WTC11 (cell line): ENCODE results near the gene FBLN5. TPM values are rescaled to one million over a fixed set of nuclear protein-coding genes. Genes with fewer than 3 reads are reported as not detected.

Source experiments
- ATAC-seq: fragments of 200-7000 bp; cut with Tn5 transposase; 2 replicates; pipeline ENCODE4 v1.10.0; 2021; ENCODE audit warnings: mild to moderate bottlenecking, moderate library complexity
- CTCF ChIA-PET: fragments of 300-600 bp; sonication (Branson Sonifier 250); formaldehyde crosslinking; loops from one replicate; lab custom pipeline; 2021; ENCODE audit warnings: antibody characterized with exemption; lab: Charles Lee
- POLR2A ChIA-PET: fragments of 350-600 bp; sonication (Branson Sonifier 250); formaldehyde crosslinking; loops from one replicate; lab custom pipeline; 2021; ENCODE audit warnings: antibody characterized with exemption; lab: Charles Lee
- DNase-seq: peaks from one replicate; pipeline ENCODE4 v3.0.0; 2021; ENCODE audit warnings: low spot score
- H3K27ac Mint-ChIP-seq: 2 replicates; pipeline ENCODE4 v1.8.0; 2021; ENCODE audit warnings: mixed read lengths
- H3K27me3 Mint-ChIP-seq: 2 replicates; pipeline ENCODE4 v1.8.0; 2021; ENCODE audit warnings: low read depth, mild to moderate bottlenecking, moderate library complexity, mixed read lengths
- H3K36me3 Mint-ChIP-seq: 2 replicates; pipeline ENCODE4 v1.8.0; 2021; ENCODE audit warnings: mixed read lengths
- H3K4me1 Mint-ChIP-seq: 2 replicates; pipeline ENCODE4 v1.8.0; 2022; ENCODE audit warnings: mixed read lengths
- H3K4me3 Mint-ChIP-seq: 2 replicates; pipeline ENCODE4 v1.8.0; 2021; ENCODE audit warnings: mild to moderate bottlenecking, moderate library complexity, mixed read lengths
- H3K9me3 Mint-ChIP-seq: 2 replicates; pipeline ENCODE4 v1.8.0; 2021; ENCODE audit warnings: mixed read lengths
- ESRRA ChIP-seq: sonication (generic); formaldehyde crosslinking; IDR thresholded peaks from 2 replicates; pipeline ENCODE4 v1.8.1; 2022; ENCODE audit warnings: mild to moderate bottlenecking, missing genetic modification reagents, borderline replicate concordance
- ETV6 ChIP-seq: sonication (generic); formaldehyde crosslinking; IDR thresholded peaks from 2 replicates; pipeline ENCODE4 v1.8.1; 2022; ENCODE audit warnings: mild to moderate bottlenecking, missing genetic modification reagents
- FOXP1 ChIP-seq: sonication (generic); formaldehyde crosslinking; IDR thresholded peaks from 2 replicates; pipeline ENCODE4 v1.8.0; 2022; ENCODE audit warnings: missing genetic modification reagents, mild to moderate bottlenecking, moderate library complexity, borderline replicate concordance
- GABPB1 ChIP-seq: sonication (generic); formaldehyde crosslinking; IDR thresholded peaks from 2 replicates; pipeline ENCODE4 v1.8.1; 2023; ENCODE audit warnings: mild to moderate bottlenecking, missing genetic modification reagents
- GRHL2 ChIP-seq: fragments of 250-450 bp; sonication (Bioruptor Pico); IDR thresholded peaks from 2 replicates; pipeline ENCODE4 v1.8.0; 2022; ENCODE audit warnings: mild to moderate bottlenecking, moderate library complexity; ENCODE audit not compliant: insufficient replicate concordance, severe bottlenecking
- MXD4 ChIP-seq: fragments of 250-450 bp; sonication (Bioruptor Pico); IDR thresholded peaks from 2 replicates; pipeline ENCODE4 v1.8.0; 2021; ENCODE audit warnings: mild to moderate bottlenecking, moderate library complexity, borderline replicate concordance
- NFYB ChIP-seq: sonication (generic); formaldehyde crosslinking; conservative IDR thresholded peaks from 2 replicates; pipeline ENCODE4 v1.8.0; 2022; ENCODE audit warnings: low read depth, missing genetic modification reagents
- PRRX2 ChIP-seq: fragments of 250-450 bp; sonication (Bioruptor Pico); IDR thresholded peaks from 2 replicates; pipeline ENCODE4 v1.8.0; 2021; ENCODE audit warnings: mild to moderate bottlenecking
- ZBTB21 ChIP-seq: sonication (generic); formaldehyde crosslinking; IDR thresholded peaks from 2 replicates; pipeline ENCODE4 v1.8.1; 2023; ENCODE audit warnings: mild to moderate bottlenecking, missing genetic modification reagents, borderline replicate concordance
- ZNF138 ChIP-seq: sonication (generic); formaldehyde crosslinking; conservative IDR thresholded peaks from 2 replicates; pipeline ENCODE4 v1.8.1; 2022; ENCODE audit warnings: mild to moderate bottlenecking, moderate library complexity, missing genetic modification reagents
- ZNF219 ChIP-seq: sonication (generic); formaldehyde crosslinking; IDR thresholded peaks from 2 replicates; pipeline ENCODE4 v1.8.0; 2023; ENCODE audit warnings: missing genetic modification reagents, mild to moderate bottlenecking, borderline replicate concordance
- ZNF416 ChIP-seq: fragments of 250-450 bp; sonication (Bioruptor Pico); IDR thresholded peaks from 2 replicates; pipeline ENCODE4 v1.9.0; 2021; ENCODE audit warnings: mild to moderate bottlenecking, inconsistent platforms
- total RNA-seq: library from RNA; stranded (reverse); gene quantifications from 3 replicates; pipeline ENCODE4 v1.2.3, GENCODE V29; 2021
- TF ChIP-seq, protein P1 (sequence below): sonication (generic); formaldehyde crosslinking; IDR thresholded peaks from 2 replicates; pipeline ENCODE4 v1.8.0; 2022; ENCODE audit warnings: mild to moderate bottlenecking, missing genetic modification reagents
- TF ChIP-seq, protein P2 (sequence below): sonication (generic); formaldehyde crosslinking; IDR thresholded peaks from 2 replicates; pipeline ENCODE4 v1.8.1; 2023; ENCODE audit warnings: mild to moderate bottlenecking, missing genetic modification reagents
- TF ChIP-seq, protein P3 (sequence below): sonication (generic); formaldehyde crosslinking; IDR thresholded peaks from 2 replicates; pipeline ENCODE4 v1.8.0; 2022; ENCODE audit warnings: mild to moderate bottlenecking, missing genetic modification reagents
- TF ChIP-seq, protein P4 (sequence below): sonication (generic); formaldehyde crosslinking; IDR thresholded peaks from 2 replicates; pipeline ENCODE4 v1.8.0; 2023; ENCODE audit warnings: missing genetic modification reagents
- TF ChIP-seq, protein P5 (sequence below): sonication (generic); formaldehyde crosslinking; conservative IDR thresholded peaks from 2 replicates; pipeline ENCODE4 v1.8.1; 2023; ENCODE audit warnings: mild to moderate bottlenecking, low read depth, missing genetic modification reagents, moderate library complexity
- TF ChIP-seq, protein P6 (sequence below): fragments of 250-450 bp; sonication (Bioruptor Pico); IDR thresholded peaks from 2 replicates; pipeline ENCODE4 v1.9.0; 2021; ENCODE audit warnings: mild to moderate bottlenecking

Gene FBLN5
- total RNA-seq, 1 experiment from 2014 or later: 4.0 TPM

DNA sequence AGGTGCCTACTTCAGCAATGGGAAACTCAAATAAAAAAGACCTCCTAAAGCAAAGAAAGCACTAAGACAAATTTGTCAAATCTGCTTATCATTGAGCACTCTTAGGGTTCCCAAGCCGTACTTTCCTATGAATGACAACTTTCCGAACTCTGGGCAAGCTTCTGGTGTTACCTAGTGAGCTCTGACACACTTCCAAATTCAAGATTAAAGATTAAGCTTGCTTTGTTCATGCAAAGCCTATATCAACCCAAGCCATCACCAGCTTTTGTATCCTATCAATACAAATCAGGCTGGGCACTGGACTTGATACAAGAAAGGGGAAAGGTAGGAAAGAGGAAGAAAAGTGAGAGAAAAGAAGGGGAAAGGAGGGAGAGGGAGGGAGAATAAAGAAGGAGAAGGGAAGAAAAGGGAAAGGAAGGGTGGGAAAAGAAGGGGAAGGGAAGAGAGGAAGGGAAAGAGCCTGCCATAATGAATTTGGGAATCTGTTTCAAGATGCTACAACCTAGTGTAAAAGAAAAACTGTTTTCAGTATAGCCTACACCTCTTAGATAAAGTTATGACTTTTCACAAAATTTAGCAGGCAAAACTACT, 23.8 kb upstream of the FBLN5 start:
- Mint-ChIP-seq H3K4me3 (no peak overlapping the region), H3K36me3 (peaks cover 31% of the 10 kb centered on the region), H3K27me3 (no peaks in the 10 kb centered on the region), H3K9me3 (no peaks in the 10 kb centered on the region), H3K4me1 (no peaks in the 10 kb centered on the region), H3K27ac (no peak overlapping the region)
- TF ChIP-seq GABPB1 (CRISPR knock-in tag) (no peak), MXD4 (no peak)
- ATAC-seq (no peak), DNase-seq (no peak)
- POLR2A ChIA-PET: no interaction called here
- CTCF ChIA-PET: no interaction called here

DNA sequence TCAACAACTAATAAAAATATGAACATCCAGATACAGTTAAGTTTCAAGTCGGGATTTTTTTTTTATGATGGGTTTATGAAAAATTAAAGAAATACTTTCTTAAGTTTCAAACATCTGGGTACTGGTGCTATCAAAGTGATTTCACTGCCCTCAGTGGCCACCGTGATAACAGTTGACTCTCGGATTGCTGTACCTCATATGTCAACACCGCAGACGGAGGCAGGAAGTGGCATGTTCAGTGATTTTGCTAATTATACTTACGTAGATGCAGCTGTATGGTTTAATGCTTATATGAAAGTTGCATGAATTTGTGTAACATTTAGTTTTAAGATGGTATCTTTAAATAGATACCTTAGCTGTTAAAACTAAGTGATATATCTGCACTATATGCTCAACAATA, 20.8 kb upstream of the FBLN5 start:
- Mint-ChIP-seq H3K36me3 (peaks cover 19% of the 10 kb centered on the region), H3K4me3 (no peak overlapping the region), H3K27ac (no peak overlapping the region), H3K27me3 (no peaks in the 10 kb centered on the region), H3K9me3 (no peaks in the 10 kb centered on the region), H3K4me1 (peaks cover 6% of the 10 kb centered on the region; the same call in 1 of the 2 replicates)
- POLR2A ChIA-PET: no interaction called here
- ATAC-seq: no peak
- no peak for DNase-seq
- no peak for TF ChIP-seq ZBTB21
- TF ChIP-seq, protein P1, sequence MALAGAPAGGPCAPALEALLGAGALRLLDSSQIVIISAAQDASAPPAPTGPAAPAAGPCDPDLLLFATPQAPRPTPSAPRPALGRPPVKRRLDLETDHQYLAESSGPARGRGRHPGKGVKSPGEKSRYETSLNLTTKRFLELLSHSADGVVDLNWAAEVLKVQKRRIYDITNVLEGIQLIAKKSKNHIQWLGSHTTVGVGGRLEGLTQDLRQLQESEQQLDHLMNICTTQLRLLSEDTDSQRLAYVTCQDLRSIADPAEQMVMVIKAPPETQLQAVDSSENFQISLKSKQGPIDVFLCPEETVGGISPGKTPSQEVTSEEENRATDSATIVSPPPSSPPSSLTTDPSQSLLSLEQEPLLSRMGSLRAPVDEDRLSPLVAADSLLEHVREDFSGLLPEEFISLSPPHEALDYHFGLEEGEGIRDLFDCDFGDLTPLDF: no peak
- no peak for TF ChIP-seq NFYB (CRISPR knock-in tag)
- no peak for TF ChIP-seq ESRRA (CRISPR knock-in tag)
- no peak for TF ChIP-seq ZNF416 (CRISPR knock-in tag)
- TF ChIP-seq ETV6: no peak
- no peak for TF ChIP-seq ZNF138 (CRISPR knock-in tag)
- TF ChIP-seq, protein P2, sequence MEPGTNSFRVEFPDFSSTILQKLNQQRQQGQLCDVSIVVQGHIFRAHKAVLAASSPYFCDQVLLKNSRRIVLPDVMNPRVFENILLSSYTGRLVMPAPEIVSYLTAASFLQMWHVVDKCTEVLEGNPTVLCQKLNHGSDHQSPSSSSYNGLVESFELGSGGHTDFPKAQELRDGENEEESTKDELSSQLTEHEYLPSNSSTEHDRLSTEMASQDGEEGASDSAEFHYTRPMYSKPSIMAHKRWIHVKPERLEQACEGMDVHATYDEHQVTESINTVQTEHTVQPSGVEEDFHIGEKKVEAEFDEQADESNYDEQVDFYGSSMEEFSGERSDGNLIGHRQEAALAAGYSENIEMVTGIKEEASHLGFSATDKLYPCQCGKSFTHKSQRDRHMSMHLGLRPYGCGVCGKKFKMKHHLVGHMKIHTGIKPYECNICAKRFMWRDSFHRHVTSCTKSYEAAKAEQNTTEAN (CRISPR knock-in tag): no peak
- no peak for TF ChIP-seq FOXP1 (CRISPR knock-in tag)
- TF ChIP-seq, protein P3, sequence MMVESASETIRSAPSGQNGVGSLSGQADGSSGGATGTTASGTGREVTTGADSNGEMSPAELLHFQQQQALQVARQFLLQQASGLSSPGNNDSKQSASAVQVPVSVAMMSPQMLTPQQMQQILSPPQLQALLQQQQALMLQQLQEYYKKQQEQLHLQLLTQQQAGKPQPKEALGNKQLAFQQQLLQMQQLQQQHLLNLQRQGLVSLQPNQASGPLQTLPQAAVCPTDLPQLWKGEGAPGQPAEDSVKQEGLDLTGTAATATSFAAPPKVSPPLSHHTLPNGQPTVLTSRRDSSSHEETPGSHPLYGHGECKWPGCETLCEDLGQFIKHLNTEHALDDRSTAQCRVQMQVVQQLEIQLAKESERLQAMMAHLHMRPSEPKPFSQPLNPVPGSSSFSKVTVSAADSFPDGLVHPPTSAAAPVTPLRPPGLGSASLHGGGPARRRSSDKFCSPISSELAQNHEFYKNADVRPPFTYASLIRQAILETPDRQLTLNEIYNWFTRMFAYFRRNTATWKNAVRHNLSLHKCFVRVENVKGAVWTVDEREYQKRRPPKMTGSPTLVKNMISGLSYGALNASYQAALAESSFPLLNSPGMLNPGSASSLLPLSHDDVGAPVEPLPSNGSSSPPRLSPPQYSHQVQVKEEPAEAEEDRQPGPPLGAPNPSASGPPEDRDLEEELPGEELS (CRISPR knock-in tag): no peak
- TF ChIP-seq, protein P4, sequence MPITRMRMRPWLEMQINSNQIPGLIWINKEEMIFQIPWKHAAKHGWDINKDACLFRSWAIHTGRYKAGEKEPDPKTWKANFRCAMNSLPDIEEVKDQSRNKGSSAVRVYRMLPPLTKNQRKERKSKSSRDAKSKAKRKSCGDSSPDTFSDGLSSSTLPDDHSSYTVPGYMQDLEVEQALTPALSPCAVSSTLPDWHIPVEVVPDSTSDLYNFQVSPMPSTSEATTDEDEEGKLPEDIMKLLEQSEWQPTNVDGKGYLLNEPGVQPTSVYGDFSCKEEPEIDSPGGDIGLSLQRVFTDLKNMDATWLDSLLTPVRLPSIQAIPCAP: no peak
- no peak for TF ChIP-seq ZNF219 (CRISPR knock-in tag)
- TF ChIP-seq PRRX2 (CRISPR knock-in tag): no peak
- TF ChIP-seq, protein P5, sequence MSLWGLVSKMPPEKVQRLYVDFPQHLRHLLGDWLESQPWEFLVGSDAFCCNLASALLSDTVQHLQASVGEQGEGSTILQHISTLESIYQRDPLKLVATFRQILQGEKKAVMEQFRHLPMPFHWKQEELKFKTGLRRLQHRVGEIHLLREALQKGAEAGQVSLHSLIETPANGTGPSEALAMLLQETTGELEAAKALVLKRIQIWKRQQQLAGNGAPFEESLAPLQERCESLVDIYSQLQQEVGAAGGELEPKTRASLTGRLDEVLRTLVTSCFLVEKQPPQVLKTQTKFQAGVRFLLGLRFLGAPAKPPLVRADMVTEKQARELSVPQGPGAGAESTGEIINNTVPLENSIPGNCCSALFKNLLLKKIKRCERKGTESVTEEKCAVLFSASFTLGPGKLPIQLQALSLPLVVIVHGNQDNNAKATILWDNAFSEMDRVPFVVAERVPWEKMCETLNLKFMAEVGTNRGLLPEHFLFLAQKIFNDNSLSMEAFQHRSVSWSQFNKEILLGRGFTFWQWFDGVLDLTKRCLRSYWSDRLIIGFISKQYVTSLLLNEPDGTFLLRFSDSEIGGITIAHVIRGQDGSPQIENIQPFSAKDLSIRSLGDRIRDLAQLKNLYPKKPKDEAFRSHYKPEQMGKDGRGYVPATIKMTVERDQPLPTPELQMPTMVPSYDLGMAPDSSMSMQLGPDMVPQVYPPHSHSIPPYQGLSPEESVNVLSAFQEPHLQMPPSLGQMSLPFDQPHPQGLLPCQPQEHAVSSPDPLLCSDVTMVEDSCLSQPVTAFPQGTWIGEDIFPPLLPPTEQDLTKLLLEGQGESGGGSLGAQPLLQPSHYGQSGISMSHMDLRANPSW (CRISPR knock-in tag): no peak
- TF ChIP-seq GRHL2 (CRISPR knock-in tag): no peak
- TF ChIP-seq, protein P6, sequence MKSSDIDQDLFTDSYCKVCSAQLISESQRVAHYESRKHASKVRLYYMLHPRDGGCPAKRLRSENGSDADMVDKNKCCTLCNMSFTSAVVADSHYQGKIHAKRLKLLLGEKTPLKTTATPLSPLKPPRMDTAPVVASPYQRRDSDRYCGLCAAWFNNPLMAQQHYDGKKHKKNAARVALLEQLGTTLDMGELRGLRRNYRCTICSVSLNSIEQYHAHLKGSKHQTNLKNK (CRISPR knock-in tag): no peak
- CTCF ChIA-PET: no interaction called here
